HG02588 (cell line): ENCODE measurements around the gene ZNF880.
"Not testable (repeated sequence)": the region's sequence is repeated elsewhere in the genome, so short reads cannot be mapped to it uniquely, and the experiment has no call there.

Experiments used
- ATAC-seq: cut with Tn5 transposase; IDR thresholded peaks from one replicate; pipeline ENCODE4 v1.9.1; 2021; ENCODE audit warnings: mild to moderate bottlenecking, moderate library complexity; ENCODE audit not compliant: unreplicated experiment

ZNF880 gene

GRCh38 chr19:52369559-52370340 is at the start of gene ZNF880:
Gene ZNF880, plus strand, starts transcription at chr19:52369923. Its CDS starts 43 bp downstream, at chr19:52369966.
- ATAC-seq = no peak

DNA sequence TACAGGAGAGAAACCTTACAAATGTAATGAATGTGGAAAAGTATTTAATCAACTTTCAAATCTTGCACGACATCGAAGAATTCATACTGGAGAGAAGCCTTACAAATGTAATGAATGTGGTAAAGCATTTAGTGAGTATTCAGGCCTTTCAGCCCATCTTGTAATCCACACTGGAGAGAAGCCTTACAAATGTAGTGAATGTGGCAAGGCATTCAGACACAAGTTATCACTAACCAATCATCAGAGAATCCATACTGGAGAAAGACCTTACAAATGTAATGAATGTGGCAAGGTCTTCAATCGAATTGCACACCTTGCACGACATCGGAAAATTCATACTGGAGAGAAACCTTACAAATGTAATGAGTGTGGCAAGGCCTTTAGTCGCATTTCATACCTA is 47.3 kb upstream of the ZNF880 start:
- no peak for ATAC-seq

GRCh38 chr19:52331757-52332156 is 38.0 kb upstream of the ZNF880 start:
- no peak for ATAC-seq

- peak; percentile 24 for ATAC-seq
Observed at GRCh38 chr19:52335768-52336116, 34.0 kb upstream of the ZNF880 start.

DNA sequence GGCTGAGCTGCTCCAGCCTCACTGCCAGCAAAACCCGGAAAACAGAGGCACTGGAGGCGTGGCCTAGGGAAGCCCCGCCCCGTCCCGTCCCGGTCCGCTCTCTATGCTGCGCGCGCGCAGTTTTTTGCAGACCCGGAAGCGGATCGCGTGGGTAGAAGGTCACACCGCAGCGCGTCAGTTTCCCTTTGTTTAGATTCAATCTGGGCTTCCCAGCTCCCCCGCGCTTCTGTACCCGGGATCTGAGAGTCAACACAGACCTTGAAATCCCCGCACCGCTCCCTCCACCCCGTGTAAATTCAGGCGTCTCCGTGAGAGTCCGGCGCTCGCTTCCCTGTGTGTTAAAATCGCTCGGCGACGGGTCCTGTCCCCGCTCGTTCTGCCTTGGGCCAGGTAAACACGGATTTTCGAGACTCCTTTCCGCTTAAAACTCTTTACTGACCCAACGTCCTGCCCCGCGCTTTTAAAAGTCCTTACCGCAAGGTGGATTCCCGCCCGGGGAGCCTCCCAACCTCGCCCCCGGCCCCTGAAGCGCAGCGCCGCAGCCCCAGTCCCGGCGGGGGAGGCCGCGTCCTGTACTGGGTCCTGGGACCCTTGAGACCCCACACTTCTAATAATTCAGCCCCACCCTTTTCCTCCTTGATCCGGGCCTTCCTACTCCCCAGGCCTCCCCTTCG is 33.5 kb upstream of the ZNF880 start, which contains the start of gene ZNF610:
Gene ZNF610 (plus strand): TSS at position 127 of the 674 bp plus-strand sequence. CDS start 12,930 bp downstream, outside the sequence.
- ATAC-seq = peak; percentile 66

DNA sequence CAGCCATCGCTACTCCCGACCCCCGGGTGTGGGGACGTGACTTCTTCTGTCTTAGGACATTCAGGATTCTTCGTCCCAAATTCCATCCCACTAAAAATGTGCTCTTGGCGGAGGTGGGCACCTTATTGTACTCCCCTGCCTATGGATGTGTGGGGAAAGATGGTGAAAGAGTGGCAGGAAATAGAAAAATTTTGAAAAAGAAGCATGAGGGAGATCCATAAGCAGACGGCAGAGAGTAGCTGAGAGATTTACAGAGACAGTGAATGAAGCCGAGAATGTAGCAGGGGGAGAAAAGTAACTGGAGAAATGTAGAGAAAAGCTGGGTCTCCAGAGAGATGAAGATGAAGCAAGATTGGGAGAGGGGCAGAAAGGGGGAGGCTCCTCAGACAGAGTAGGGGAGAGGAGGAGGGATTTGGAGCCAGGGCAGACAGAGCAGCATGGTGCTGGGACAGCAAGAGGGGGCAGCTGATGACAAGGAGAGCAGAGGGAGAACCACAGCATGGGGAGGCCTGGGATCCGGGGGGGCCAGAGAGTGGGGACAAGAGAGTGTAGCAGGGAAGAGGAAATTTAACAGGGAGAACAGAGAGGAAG is 32.8 kb upstream of the ZNF880 start:
- ATAC-seq = no peak

- not testable (repeated sequence) for ATAC-seq
Observed at GRCh38 chr19:52339022-52339421, 30.7 kb upstream of the ZNF880 start.

GRCh38 chr19:52343548-52343947 is 26.2 kb upstream of the ZNF880 start:
- no peak for ATAC-seq

DNA sequence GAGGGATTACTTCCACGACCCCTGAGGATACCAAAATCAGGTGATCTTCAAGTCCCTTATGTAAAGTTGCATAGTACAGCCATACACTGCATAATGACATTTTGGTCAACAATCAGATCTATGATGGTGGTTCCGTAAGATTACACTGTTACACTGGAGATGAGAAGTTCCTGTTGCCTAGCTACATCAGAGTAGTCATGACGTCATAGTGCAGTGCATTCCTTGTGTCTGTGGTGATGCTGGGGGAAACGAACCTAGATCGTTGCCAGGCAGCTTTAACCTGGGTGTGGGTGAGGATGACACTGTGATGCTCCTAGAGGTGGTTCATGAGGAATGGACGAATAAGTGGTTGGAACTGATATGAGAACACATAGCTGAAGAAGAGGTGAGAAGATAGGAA is 24.6 kb upstream of the ZNF880 start:
- ATAC-seq = no peak

DNA sequence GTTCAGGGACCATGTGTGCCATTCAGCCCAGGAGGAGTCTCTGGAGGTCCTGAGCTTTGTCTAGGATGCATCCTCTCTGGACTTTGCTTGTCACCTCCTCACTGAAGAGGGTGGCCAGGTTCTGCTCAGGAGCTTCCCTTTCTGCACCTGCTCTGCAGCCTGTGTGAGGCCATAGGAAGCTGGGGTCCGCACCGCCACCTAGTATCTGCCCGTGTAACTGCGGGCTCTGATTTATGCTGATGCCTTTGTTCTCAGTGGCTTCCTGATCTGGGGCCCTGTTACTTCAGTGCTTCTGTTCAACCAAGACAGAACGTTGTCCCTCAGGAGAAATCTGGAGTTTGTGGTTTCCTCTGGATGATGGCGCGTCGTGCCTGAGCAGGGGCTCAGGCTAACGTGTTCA is 18.2 kb upstream of the ZNF880 start:
- ATAC-seq = no peak

DNA sequence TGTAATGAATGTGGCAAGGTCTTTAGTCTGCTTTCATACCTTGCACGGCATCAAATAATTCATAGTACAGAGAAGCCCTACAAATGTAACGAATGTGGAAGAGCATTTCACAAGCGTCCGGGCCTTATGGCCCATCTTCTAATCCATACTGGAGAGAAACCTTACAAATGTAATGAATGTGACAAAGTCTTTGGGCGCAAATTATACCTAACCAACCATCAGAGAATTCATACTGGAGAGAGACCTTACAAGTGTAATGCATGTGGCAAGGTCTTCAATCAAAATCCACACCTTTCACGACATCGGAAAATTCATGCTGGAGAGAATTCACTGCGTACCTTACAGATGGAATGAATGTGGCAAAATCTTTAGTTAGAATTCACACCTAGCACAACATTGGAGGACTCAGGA is 3.3 kb upstream of the ZNF880 start:
- ATAC-seq = no peak

GRCh38 chr19:52370341-52370710 is 603 bp downstream of the ZNF880 start:
- no peak for ATAC-seq

- ATAC-seq = no peak
Observed at GRCh38 chr19:52391135-52391534, 21.4 kb downstream of the ZNF880 start.

GRCh38 chr19:52397310-52398080 is 27.8 kb downstream of the ZNF880 start, which contains the start of gene ZNF528:
Gene ZNF528, plus strand, starts transcription at chr19:52397849. Its CDS starts 4,165 bp downstream, at chr19:52402014.
- ATAC-seq = peak; percentile 94

DNA sequence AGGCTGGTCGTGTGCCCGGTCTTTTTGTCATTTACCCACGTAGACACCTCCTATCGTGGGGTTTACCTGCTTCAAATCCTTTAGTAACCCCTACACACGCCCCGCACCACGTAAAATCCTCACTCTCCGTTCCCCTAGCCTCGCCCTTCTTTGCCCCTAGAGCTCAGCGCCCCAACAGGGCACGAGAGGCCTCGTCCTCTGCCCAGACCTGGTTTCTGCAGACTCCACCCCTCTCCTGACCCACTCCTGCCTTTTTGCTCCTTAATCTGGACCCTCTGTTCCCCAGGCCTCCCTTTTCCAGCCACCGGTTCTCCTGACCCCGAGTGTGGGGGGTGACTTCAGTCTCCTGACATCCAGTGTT is 28.3 kb downstream of the ZNF880 start:
- ATAC-seq = peak; percentile 16

DNA sequence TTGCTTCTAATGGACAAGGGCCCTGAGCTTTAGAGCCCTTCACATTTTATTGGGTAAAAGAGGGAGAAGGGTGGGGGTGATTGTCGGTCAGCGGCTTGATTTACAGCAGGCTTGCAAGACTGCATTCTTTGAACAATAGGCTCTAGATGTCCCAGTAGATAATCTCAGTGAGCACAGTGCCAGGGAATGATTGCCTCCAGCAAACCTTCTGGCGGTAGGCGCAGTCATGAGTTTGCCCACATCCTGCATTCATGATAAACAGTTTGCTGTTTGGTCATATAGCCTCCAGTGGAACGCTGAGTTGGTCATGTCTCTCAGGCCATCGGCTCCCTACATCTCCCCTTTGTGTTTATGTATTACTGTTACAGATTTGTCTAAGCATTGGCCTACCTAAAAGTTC is 40.6 kb downstream of the ZNF880 start:
- no peak for ATAC-seq

DNA sequence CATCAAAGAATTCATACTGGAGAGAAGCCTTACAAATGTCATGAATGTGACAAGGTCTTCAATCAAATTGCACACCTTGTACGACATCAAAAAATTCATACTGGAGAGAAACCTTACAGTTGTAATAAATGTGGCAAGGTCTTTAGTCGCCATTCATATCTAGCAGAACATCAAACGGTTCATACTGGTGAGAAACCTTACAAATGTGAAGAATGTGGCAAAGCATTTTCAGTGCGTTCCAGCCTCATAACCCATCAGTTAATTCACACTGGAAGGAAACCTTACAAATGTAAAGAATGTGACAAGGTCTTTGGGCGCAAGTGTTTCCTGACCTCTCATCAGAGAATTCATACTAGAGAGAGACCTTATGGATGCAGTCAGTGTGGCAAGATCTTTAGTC is 46.0 kb downstream of the ZNF880 start:
- ATAC-seq = no peak

GRCh38 chr19:52428937-52429336 is 59.2 kb downstream of the ZNF880 start, which contains the start of gene ZNF534:
Gene ZNF534, plus strand, starts transcription at chr19:52429148. Its CDS starts 2,327 bp downstream, at chr19:52431475.
- no peak for ATAC-seq
